Measurements from ENCODE around the gene GPC6. TPM values are rescaled to one million over a fixed set of nuclear protein-coding genes. Genes with fewer than 3 reads are reported as not detected.

Gene GPC6
- total and polyA plus RNA-seq, 12 donors = 0.15 to 5.4 (median 2.5) TPM

DNA sequence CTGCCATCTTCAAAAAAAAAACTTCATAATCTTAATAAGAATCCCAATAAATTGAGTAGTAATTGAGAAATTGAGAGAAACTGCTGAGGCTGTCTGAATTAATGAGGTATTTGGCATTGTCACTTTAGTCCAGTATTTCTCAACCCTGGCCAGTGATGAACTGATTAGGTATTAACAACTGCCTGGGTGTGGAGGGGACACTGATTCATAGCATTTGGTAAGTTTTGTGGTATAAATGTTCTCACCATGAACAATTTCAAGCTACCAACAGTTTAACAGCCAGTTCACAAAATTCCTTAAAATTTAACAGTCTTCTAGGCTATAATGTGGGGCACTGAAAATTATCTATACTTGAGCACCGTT lies 18.3 kb downstream of the GPC6 start:
- H3K27ac ChIP-seq = peak overlapping the region in 3 of 10 donors; percentile 17 to 47 (median 31)
- ATAC-seq (peak in 1 of 8 donors; percentile 49), DNase-seq (no peak)
- TF ChIP-seq, protein P1, sequence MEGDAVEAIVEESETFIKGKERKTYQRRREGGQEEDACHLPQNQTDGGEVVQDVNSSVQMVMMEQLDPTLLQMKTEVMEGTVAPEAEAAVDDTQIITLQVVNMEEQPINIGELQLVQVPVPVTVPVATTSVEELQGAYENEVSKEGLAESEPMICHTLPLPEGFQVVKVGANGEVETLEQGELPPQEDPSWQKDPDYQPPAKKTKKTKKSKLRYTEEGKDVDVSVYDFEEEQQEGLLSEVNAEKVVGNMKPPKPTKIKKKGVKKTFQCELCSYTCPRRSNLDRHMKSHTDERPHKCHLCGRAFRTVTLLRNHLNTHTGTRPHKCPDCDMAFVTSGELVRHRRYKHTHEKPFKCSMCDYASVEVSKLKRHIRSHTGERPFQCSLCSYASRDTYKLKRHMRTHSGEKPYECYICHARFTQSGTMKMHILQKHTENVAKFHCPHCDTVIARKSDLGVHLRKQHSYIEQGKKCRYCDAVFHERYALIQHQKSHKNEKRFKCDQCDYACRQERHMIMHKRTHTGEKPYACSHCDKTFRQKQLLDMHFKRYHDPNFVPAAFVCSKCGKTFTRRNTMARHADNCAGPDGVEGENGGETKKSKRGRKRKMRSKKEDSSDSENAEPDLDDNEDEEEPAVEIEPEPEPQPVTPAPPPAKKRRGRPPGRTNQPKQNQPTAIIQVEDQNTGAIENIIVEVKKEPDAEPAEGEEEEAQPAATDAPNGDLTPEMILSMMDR (IDR thresholded peaks at IDR 0.05) = no peak
- H3K36me3 ChIP-seq = no peaks in the 10 kb centered on the region
- peak overlapping the region in 7 of 10 donors; percentile 12 to 43 (median 36) for H3K4me3 ChIP-seq
- intact Hi-C loops (cut with DNase I) = no loop called here
- WGBS, 2 donors = 68 to 73% methylated on average over 1 of the region's 1 CpG
- H3K27me3 ChIP-seq = no peaks in the 10 kb centered on the region
- peaks cover 0 to 14% (median 3%) of the 10 kb centered on the region in 11 donors for H3K9me3 ChIP-seq
- H3K4me1 ChIP-seq = no peaks in the 10 kb centered on the region

DNA sequence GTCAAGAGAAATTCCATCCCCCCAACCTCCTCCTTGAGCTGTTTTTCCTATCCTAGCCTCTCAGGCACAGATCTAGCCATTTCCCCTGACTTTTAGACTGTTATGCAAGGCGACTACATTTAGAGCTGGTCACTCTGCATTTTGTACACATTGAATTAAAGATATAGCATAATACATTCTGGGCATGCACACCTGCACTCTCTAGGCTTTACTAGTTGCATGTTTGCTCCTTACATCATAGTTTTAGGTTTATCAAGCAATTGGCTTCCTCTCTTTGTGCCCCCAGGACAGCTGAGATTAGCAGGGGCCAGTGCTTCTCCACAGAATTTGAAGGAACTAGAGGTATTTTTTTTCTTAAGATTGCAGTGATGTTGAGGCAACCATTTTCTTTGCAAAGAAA lies 19.5 kb downstream of the GPC6 start:
- Histone ChIP-seq H3K36me3 (no peaks in the 10 kb centered on the region), H3K4me3 (no peak overlapping the region), H3K4me1 (no peaks in the 10 kb centered on the region), H3K27me3 (no peaks in the 10 kb centered on the region), H3K9me3 (peaks cover 0 to 2% (median 0%) of the 10 kb centered on the region in 11 donors), H3K27ac (no peak overlapping the region)
- TF ChIP-seq, protein P1 (IDR thresholded peaks at IDR 0.05) = no peak
- ATAC-seq (no peak), DNase-seq (no peak)
- WGBS, 2 donors = 83 to 90% methylated on average over 1 of the region's 1 CpG
- intact Hi-C loops (cut with DNase I) = no loop called here

- no peak overlapping the region for H3K4me3 ChIP-seq
- TF ChIP-seq, protein P1 (IDR thresholded peaks at IDR 0.05) = peak in 2 of 9 donors; percentile 7 to 13
- ATAC-seq (peak in 2 of 8 donors; percentile 31 to 70), DNase-seq (no peak)
- H3K27me3 ChIP-seq = no peaks in the 10 kb centered on the region
- WGBS, 2 donors = 42 to 51% methylated on average over 8 of the region's 8 CpGs
- H3K4me1 ChIP-seq = no peaks in the 10 kb centered on the region
- H3K9me3 ChIP-seq = no peaks in the 10 kb centered on the region
- intact Hi-C loops (cut with DNase I) = no loop called here
- no peaks in the 10 kb centered on the region for H3K36me3 ChIP-seq
- no peak overlapping the region for H3K27ac ChIP-seq
These were observed 22.0 kb downstream of the GPC6 start for GRCh38 chr13:93248627-93249047.

- intact Hi-C loops (cut with DNase I) = no loop called here
- no peak for ATAC-seq
- WGBS, 2 donors = 89 to 93% methylated on average over 7 of the region's 7 CpGs
- H3K4me3 ChIP-seq = no peak overlapping the region
- no peaks in the 10 kb centered on the region for H3K27me3 ChIP-seq
- TF ChIP-seq, protein P1 (IDR thresholded peaks at IDR 0.05) = no peak
- no peak for DNase-seq
- no peaks in the 10 kb centered on the region for H3K36me3 ChIP-seq
- H3K9me3 ChIP-seq = no peaks in the 10 kb centered on the region
- no peak overlapping the region for H3K27ac ChIP-seq
- no peaks in the 10 kb centered on the region for H3K4me1 ChIP-seq
These were observed 23.0 kb downstream of the GPC6 start for GRCh38 chr13:93249364-93250306.

Measured in heart right ventricle (tissue), 16 donors.